ENCODE measurements around the gene NDRG4.

DNA sequence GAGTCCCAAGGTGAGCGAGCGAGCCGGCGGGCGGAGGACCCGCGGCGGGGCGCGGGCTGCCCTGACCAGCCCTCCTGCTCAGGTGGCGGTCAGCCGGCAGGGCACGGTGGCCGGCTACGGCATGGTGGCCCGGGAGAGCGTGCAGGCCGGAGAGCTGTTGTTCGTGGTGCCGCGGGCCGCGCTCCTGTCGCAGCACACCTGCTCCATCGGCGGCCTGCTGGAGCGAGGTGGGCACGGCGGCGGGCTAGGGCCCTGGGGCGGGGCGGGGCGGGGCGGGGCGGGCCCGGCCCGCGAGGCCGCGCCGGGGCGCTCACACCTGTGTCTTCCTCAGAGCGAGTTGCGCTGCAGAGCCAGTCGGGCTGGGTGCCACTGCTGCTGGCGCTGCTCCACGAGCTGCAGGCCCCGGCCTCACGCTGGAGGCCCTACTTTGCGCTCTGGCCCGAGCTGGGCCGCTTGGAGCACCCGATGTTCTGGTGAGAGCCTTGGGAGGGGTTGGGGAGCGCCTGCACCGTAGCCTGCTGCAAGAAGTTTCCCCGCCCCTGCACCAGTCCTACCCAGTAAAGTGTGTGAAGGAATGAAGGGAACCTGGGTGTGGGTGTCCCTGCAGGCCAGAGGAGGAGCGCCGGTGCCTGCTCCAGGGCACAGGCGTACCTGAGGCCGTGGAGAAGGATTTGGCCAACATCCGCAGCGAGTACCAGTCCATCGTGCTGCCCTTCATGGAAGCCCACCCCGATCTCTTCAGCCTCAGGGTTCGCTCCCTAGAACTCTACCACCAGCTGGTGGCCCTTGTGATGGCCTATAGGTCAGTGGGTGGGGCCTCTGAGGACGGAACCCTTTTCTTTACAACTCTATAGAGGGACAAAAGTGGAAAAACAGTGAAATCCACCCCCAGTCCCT is 16.2 kb downstream of the NDRG4 start:
- no peak for TF ChIP-seq POLR2A (IDR thresholded peaks at IDR 0.05)
- TF ChIP-seq, protein P1, sequence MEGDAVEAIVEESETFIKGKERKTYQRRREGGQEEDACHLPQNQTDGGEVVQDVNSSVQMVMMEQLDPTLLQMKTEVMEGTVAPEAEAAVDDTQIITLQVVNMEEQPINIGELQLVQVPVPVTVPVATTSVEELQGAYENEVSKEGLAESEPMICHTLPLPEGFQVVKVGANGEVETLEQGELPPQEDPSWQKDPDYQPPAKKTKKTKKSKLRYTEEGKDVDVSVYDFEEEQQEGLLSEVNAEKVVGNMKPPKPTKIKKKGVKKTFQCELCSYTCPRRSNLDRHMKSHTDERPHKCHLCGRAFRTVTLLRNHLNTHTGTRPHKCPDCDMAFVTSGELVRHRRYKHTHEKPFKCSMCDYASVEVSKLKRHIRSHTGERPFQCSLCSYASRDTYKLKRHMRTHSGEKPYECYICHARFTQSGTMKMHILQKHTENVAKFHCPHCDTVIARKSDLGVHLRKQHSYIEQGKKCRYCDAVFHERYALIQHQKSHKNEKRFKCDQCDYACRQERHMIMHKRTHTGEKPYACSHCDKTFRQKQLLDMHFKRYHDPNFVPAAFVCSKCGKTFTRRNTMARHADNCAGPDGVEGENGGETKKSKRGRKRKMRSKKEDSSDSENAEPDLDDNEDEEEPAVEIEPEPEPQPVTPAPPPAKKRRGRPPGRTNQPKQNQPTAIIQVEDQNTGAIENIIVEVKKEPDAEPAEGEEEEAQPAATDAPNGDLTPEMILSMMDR (IDR thresholded peaks at IDR 0.05), result no peak

Data from uterus (tissue), 2 donors.